ENCODE data around the gene PURA. TPM values are rescaled to one million over a fixed set of nuclear protein-coding genes. Genes with fewer than 3 reads are reported as not detected.

Gene PURA
- total and polyA plus RNA-seq, 2 of the 4 experiments (the other 2 are of a cell fraction) = 3.8 to 5.6 TPM

GRCh38 chr5:140172483-140172882, 58.6 kb downstream of the PURA start:
- BruUV-seq (replicated peaks) = no TSS peak
- Histone ChIP-seq H4K8ac (ENCODE audit: low read depth in 2 of 2, low read length in 2 of 2) (no peak overlapping the region), H3K14ac (replicated peaks; ENCODE audit: low read depth, low read length) (no peak overlapping the region), H2AFZ (replicated peaks; ENCODE audit: low read length, poor library complexity) (no peak overlapping the region), H3K27me3 (ENCODE audit: control insufficient read depth, insufficient read depth, low read length) (no peaks in the 10 kb centered on the region), H3K9me3 (ENCODE audit: control insufficient read depth, insufficient read depth, low read length) (no peaks in the 10 kb centered on the region), H4K20me1 (ENCODE audit: insufficient read depth, low read length) (no peaks in the 10 kb centered on the region), H3K4ac (ENCODE audit: low read depth, low read length) (no peak overlapping the region), H3K56ac (ENCODE audit: extremely low read depth, insufficient read depth, low read length) (no peak overlapping the region), H4K5ac (ENCODE audit: low read depth, low read length) (no peak overlapping the region), H3K4me1 (ENCODE audit: control insufficient read depth, insufficient read depth, low read length) (peaks cover 4% of the 10 kb centered on the region; the same call in 1 of the 2 replicates), H3K23ac (ENCODE audit: low read depth, low read length) (no peak overlapping the region), H3K79me1 (ENCODE audit: low read depth in 1 of 2, low read length in 2 of 2) (peaks cover 0 to 11% of the 10 kb centered on the region in 2 experiments; a peak in 2 of 4 replicates), H2BK15ac (ENCODE audit: low read depth, low read length) (no peak overlapping the region), H3K4me3 (ENCODE audit: insufficient read depth, low read depth, low read length) (no peak overlapping the region), H2AK9ac (replicated peaks; ENCODE audit: low read depth, low read length, poor library complexity) (no peak overlapping the region), H3K9me1 (ENCODE audit: insufficient read depth, low read length) (peaks cover 4% of the 10 kb centered on the region; the same call in 1 of the 2 replicates), H3K27ac (ENCODE audit: insufficient read depth, low read length) (no peak overlapping the region), H3K18ac (ENCODE audit: low read depth, low read length) (no peak overlapping the region), H4K91ac (ENCODE audit: insufficient read depth, low read depth, low read length) (no peak overlapping the region), H3K9ac (ENCODE audit: low read depth, low read length) (no peak overlapping the region), H2AK5ac (ENCODE audit: low read depth, low read length) (no peak overlapping the region), H2BK20ac (ENCODE audit: low read depth, low read length) (no peak overlapping the region), H3K4me2 (ENCODE audit: low read depth, low read length) (no peak overlapping the region), H2BK120ac (ENCODE audit: low read depth, low read length) (no peak overlapping the region), H3K36me3 (ENCODE audit: control insufficient read depth, insufficient read depth, low read length) (no peaks in the 10 kb centered on the region), H2BK5ac (ENCODE audit: low read depth, low read length, poor library complexity, severe bottlenecking) (no peak overlapping the region)
- CTCF ChIA-PET = no interaction called here
- WGBS, 2 experiments (ENCODE audit: extremely low coverage in 2 of 2, insufficient read length in 1 of 2) = 67% methylated on average over 1 of the region's 2 CpGs; no CpG with 5 or more reads in 1 of the 2 experiments
- ATAC-seq (ENCODE audit: low read depth) (no peak), DNase-seq (no peak)
- TF ChIP-seq CHD1 (IDR thresholded peaks at IDR 0.05; ENCODE audit: low read depth, low read length) = no peak
- TF ChIP-seq MAZ (IDR thresholded peaks at IDR 0.05; ENCODE audit: borderline replicate concordance, low read depth, low read length) = no peak
- no peak for TF ChIP-seq BHLHE40 (IDR thresholded peaks at IDR 0.05; ENCODE audit: low read depth, low read length)
- TF ChIP-seq RCOR1 (IDR thresholded peaks at IDR 0.05; ENCODE audit: insufficient replicate concordance, low read length) = no peak
- no peak for TF ChIP-seq FOS (IDR thresholded peaks at IDR 0.05; ENCODE audit: low read depth, low read length)
- TF ChIP-seq MXI1 (IDR thresholded peaks at IDR 0.05; ENCODE audit: borderline replicate concordance, low read depth, low read length) = no peak
- TF ChIP-seq SMC3 (IDR thresholded peaks at IDR 0.05; ENCODE audit: low read depth, low read length) = no peak
- TF ChIP-seq RFX5 (IDR thresholded peaks at IDR 0.05; ENCODE audit: low read depth, low read length) = no peak
- no peak for TF ChIP-seq CTCF (conservative IDR thresholded peaks at IDR 0.05; ENCODE audit: low read depth, low read length)
- TF ChIP-seq, protein P1, sequence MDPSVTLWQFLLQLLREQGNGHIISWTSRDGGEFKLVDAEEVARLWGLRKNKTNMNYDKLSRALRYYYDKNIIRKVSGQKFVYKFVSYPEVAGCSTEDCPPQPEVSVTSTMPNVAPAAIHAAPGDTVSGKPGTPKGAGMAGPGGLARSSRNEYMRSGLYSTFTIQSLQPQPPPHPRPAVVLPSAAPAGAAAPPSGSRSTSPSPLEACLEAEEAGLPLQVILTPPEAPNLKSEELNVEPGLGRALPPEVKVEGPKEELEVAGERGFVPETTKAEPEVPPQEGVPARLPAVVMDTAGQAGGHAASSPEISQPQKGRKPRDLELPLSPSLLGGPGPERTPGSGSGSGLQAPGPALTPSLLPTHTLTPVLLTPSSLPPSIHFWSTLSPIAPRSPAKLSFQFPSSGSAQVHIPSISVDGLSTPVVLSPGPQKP (IDR thresholded peaks at IDR 0.05; ENCODE audit: borderline replicate concordance, low read depth, low read length) = no peak
- no peak for TF ChIP-seq RAD21 (IDR thresholded peaks at IDR 0.05; ENCODE audit: low read length)
- no peak for TF ChIP-seq CEBPB (IDR thresholded peaks at IDR 0.05; ENCODE audit: low read depth, low read length)
- TF ChIP-seq MAFK (IDR thresholded peaks at IDR 0.05; ENCODE audit: low read depth, low read length) = no peak
- TF ChIP-seq POLR2A (IDR thresholded peaks at IDR 0.05; ENCODE audit: low read depth, low read length) = no peak
- TF ChIP-seq NFE2L2 (IDR thresholded peaks at IDR 0.05; ENCODE audit: low read depth, low read length) = no peak
- TF ChIP-seq, protein P2, sequence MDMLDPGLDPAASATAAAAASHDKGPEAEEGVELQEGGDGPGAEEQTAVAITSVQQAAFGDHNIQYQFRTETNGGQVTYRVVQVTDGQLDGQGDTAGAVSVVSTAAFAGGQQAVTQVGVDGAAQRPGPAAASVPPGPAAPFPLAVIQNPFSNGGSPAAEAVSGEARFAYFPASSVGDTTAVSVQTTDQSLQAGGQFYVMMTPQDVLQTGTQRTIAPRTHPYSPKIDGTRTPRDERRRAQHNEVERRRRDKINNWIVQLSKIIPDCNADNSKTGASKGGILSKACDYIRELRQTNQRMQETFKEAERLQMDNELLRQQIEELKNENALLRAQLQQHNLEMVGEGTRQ (IDR thresholded peaks at IDR 0.05; ENCODE audit: low read depth, low read length) = no peak
- POLR2A ChIA-PET (ENCODE audit: unreplicated experiment) = no interaction called here
- dilution Hi-C loops (cut with HindIII; ENCODE audit: low sequenced_read_pairs, unreplicated experiment) (no loop called here), intact Hi-C loops (cut with micrococcal nuclease) (no loop called here), in situ Hi-C loops (cut with MboI; ENCODE audit: low sequenced_read_pairs) (no loop called here)
